UCSD-AML1 (cell line): ENCODE data around the gene SOX18.

Experiments used
- DNase-seq: peaks from one replicate; lab custom pipeline; 2025; ENCODE audit not compliant: unreplicated experiment; lab: John Stamatoyannopoulos, UW

Gene SOX18

DNA sequence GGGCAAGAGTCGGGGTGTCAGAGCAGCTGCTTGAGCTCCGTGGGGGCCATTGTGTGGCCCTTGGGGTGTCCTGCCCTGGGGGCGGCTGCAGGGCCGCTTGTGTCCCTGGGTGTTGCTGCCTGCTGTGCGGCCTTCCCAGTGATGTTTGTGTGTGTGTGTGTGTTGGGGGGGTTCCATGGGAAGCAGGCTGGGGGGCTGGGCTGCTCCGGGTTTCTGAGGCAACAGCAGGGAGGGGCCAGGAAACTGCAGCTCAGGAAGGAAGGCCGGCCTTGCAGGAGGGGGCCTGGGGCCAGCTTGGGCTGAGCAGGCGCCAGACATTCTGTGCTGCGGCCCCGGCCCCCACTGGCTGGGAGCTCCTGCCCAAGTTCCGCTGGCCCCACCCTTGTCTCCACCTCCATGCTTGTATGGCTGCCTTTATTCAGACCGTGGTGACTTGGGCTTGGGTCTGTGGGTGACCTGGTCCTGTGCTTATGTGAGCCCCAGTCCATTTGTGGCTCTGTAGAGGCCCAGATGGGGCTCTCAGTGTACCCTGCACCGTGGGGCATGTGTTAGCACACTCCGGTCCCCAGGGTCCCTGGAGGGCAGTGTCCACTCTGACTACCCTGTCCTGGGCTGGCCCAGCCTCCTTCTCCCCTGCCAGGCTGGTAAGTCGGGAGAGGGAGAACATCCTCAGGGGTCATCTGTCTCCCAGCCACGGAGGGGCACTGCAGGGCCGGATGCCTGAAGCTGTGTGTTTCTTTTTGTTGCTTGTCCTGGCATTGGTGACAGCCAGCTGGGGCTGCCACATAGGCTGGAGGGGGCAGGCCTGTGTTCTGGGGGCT is 4.6 kb upstream of the SOX18 start:
- DNase-seq, result peak; percentile 91

- DNase-seq, result no peak
Observed at GRCh38 chr20:64052987-64053840, 3.8 kb upstream of the SOX18 start.

DNA sequence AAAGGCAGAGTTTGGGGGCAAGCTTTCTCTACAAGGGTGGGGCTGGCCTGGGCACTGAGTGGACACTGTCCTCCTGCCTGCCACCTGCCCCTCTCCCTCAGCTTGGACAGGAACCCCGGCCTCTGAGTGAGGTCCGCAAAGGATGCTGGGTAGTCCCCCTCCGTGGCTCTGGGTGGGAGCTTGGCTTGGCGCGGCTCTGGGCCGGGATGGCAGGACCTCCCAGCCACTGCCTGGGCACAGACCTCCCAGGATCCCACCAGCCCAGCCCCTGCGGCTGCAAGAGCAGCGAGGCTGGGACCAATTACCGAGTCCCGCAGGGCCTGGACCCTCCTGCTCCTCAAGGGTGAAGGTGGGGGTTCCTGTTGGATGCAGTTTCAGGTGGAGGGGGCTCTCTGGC is 2.9 kb upstream of the SOX18 start:
- no peak for DNase-seq

DNA sequence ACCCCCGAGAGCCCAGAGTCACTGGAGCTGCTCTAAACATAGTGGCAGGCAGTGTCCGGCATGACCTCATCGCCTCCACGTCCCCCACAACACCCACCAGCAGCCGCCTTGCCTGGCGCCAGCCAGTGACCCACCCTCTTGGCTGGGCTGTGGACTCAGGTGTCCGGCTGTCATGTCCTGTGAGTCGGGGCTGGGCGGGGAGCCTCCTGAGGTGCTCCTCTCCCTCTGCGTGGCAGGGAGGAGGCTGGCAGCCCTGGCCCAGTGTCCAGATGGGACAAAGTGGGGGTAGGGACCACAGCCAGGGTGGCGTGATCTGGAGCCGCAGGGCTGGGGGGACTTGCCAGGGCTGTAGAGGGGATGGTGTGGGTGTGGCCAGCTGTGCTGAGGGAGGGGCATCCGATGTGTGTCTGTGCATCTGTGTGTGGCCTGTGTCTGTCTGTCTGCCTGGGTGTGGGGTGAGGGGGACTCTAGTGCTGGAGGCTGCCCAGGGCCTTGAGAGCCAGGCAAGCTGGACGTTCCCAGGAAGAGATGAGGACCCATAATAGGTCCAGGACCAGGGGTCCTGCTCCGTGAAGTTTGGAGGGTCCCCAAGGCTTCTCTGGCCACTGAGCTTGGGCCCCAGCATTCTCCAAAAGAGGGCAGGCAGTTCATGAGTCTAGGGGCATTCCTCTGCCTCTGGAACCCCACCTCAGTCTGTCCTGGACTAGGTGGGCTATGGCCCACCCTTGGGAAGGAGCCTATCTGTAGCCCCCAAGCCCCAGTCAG is 2.3 kb upstream of the SOX18 start:
- DNase-seq, result no peak

DNA sequence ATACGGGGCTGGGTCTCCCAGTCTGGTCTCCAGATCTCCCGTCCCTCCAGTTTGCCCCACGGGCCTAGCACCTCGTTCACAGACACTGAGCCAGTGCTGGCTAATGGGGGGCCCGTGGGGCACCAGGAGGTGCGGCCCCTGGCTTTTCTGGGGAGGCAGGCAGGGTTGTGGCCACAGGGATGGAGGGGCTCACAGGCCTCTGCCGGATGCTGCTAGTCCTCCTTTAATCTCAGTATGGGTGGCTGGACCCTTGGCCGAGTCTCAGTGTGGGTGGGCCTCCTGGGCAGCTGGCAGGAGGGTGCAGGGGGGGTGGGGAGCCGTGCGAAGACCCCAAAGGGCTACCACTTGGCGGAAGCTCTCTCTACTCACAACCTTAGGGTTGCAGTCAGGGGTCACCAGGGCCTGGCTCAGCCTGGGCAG is 1.6 kb upstream of the SOX18 start:
- DNase-seq, result no peak

DNA sequence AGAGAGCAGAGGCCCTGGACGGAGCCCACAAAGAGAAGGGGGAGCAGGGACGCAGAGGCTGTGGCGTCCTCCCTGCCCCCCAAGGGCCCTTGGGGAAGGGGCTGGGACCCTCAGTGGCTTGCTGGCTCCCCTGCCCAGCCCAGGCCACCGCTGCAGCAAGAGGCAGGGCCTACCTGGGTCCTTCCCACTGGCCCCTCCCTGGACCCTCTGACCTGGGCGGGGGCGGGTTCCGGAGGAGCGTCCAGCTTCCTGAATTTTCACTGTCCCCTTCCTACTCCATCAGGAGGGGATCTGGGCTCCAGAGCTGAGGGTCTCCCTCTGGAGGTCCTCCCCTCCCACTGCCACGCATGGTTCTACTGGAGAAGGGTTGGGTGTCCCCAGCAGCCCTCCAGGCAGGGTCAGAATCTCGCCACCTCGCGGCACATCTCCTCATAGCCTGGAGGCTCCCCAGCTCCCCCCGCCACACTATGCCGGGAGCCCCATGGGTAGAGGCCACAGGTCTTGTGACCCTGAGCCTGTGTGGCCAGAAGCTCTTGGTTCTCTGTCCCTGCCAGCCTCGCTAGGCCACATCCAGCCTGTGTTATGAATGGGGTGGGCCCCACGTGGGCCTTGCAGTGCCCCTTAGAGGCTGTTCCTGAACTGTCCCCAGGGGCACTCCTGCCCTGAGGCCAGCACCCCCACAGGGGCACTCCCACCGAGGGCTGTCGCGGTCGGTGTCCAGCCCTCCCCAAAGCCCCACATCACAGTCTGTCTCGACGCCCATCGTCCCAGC is 1.0 kb upstream of the SOX18 start:
- DNase-seq, result peak; percentile 82

GRCh38 chr20:64049878-64050260 is 430 bp upstream of the SOX18 start:
- DNase-seq, result peak; percentile 66

DNA sequence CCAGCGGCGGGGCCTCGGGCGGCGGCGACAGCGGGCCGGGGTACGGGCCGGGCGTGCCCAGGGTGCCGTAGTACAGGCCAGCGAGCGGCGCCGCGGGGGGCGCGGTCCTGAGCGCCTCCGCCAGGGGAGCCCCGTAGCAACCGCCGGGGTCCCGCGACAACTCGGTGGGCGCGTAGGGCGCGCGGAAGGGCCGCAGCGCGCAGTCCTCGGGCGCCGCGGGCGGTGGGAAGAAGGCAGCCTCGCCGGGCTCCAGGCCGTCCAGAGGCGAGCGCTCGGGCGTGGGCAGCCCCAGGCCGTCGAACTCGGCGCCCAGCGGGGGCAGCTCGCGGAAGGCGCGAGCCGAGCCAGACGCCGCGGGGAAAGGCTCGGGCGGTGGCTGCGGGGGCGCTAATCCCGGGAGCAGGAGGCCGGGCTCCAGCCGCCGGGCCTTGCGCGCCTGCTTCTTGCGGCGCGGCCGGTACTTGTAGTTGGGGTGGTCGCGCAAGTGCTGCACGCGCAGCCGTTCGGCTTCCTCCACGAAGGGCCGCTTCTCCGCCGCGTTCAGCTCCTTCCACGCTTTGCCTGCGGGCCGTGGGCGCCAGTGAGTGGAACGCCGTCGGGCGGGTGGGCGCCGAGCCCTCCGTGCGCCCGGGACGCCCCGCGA is 916 bp downstream of the SOX18 start:
- no peak for DNase-seq

- DNase-seq, result no peak
Observed at GRCh38 chr20:64047968-64048401, 1.5 kb downstream of the SOX18 start.

GRCh38 chr20:64047046-64047389 is 2.4 kb downstream of the SOX18 start:
- DNase-seq, result no peak

DNA sequence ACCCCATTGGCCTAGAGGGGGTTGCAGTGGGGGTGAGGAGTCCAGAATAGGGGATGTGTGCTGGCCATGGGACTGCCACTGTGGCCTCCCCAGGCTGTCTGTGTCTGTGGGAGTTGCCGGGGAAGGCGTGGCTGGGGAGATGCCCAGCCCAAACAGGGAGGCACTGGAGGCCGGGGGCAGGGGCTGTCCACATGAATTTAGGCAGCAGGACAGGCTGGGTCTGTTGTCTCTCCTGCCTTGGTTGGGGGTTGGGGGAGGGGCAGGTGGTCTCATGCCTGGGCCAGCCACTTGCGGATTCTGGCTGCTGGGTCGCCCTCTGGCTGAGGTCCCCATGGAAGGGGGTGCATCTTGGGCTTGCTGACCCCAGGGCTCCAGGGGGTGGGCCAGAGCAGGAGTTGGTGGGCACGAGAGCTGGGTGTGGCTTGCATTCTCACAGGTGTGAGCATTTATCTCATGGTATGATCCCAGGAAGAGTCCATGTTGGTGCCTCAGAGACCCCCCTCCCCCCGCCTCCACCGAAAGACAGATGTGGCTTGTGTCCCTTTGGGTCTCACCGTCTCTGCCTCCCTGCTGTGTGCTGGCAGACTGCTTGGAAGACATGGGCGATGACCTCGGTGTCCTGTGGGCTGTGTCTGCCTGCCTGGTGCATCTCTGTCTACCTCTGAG is 4.0 kb downstream of the SOX18 start:
- peak; percentile 45 for DNase-seq

DNA sequence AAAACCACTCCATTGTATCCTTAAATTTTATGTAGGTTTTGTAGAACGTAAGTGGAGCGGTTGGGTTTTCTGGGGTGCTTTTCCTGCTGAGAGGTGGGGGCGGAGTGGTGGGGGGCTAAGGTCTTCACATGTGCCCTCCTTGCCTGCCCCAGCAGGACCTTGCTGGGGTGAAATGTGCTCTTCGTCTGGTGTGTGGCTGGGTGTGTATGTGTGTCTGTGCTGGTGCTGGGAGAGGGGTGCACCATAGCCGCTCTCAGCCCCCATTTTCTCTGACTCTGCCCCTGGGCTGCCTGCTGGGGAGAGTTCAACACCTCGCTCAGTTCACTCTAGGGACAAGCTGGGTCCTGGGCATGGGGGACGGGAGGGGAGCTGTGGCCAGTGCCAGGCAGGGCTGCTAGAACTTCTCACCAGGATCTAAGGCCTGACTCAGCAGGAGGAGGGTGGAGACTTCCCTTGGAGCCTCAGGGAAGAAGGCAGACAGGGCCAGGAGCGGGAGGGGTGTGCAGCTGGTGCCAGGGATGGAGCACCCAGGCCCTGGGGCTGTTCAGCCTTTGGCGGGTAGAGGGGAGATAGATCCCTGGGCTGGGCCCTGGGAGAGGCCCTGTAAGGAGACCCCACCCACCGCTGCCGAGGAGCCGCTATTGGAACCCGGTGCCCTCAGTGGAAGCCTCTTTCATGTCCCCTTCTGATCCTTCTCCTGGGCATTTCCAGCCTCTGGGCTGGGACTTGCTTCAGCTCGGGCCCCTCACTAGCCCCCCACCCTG is 4.8 kb downstream of the SOX18 start:
- peak; percentile 51 for DNase-seq

GRCh38 chr20:64043768-64044167 is 5.7 kb downstream of the SOX18 start:
- DNase-seq, result no peak

DNA sequence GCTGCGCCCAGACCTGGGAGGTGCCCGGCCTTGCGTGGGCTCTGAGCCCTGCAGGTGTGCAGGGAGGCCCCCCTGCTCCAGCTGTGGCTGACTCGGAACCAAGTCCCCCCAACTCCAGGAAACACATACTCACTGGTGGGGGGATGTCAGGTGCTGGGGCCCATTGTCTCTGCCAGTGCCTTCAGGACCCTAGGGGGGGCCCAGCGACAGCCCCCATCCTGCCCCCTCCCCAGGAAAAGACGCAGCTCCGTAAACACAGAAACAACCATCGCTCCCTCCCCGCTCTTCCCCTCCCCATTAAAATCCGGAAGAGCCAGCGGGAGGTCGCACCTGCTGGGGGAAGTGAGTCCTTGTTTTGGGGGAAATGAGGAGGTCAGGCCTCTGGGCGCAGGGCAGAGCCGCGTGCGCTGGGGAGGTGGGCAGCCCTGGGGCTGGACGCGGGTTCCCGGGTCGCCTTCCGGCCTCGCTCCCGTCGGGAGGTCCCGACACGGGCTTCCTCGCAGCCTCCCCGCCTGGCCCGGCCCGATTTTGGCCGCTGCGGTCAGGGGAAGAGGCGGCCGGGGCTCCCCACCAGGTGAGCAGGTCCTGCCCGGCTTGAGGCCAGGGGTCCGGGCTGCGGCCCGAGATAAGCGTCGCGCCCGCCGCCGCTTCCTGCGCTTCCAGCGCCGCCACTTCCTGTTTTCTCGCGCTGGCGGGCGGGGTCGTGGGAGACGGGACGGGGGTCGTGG is 7.2 kb downstream of the SOX18 start:
- DNase-seq, result peak; percentile 59

DNA sequence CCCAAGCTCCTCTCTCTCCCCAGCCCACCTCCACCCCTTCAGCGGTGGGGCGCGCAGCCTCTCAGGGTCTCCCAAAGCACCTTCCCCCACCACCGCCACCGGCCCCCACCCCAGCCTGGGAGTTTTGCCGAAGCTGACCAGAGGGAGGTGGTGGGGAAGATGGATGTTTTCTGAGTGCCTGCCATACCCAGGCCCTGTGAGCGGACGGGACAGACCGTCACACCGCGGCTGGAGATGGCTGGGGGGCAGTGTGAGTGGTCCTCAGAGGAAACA is 7.7 kb downstream of the SOX18 start:
- no peak for DNase-seq

- peak; percentile 57 for DNase-seq
Observed at GRCh38 chr20:64041040-64041780, 8.2 kb downstream of the SOX18 start.

DNA sequence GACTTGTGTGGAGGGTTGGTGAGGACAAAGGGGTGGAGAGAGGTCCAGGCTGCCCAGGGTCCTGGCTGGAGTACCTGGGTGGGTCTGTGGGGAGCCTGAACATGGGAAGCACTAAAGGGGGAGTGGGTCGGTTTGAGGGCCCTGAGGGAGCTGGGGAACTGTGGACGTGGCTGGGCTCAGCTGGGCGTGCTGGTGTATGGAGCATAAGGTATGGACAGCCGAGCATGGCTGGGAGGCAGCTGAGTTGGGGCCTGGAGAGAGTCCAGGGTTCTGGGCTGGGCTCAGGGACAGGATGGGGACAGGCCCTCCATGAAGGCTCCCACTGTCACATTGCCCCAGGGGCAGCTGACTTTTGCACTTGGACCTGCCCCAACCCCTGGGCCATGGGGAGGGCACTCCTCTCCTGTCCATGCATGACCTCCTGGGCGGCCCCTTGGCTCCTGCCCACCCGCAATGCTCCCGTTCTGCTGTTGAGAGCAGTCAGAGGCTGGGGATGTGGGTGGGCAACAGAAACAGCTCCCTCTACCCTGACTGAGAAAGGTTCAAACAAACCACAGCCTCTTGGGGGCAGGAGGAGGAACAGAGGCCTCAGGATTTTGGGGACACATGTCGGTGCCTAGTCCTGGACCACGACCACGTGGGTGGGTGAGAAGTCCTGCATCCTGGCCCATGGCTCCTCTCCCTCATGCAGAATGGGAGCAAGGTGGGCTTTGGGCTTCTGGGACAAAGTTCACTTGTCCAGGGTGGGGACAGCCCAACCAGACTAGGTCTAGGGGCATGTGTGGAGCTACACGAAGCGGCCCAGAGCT is 9.0 kb downstream of the SOX18 start:
- DNase-seq, result no peak
